ENCODE results near the gene TFAM.

Gene TFAM

DNA sequence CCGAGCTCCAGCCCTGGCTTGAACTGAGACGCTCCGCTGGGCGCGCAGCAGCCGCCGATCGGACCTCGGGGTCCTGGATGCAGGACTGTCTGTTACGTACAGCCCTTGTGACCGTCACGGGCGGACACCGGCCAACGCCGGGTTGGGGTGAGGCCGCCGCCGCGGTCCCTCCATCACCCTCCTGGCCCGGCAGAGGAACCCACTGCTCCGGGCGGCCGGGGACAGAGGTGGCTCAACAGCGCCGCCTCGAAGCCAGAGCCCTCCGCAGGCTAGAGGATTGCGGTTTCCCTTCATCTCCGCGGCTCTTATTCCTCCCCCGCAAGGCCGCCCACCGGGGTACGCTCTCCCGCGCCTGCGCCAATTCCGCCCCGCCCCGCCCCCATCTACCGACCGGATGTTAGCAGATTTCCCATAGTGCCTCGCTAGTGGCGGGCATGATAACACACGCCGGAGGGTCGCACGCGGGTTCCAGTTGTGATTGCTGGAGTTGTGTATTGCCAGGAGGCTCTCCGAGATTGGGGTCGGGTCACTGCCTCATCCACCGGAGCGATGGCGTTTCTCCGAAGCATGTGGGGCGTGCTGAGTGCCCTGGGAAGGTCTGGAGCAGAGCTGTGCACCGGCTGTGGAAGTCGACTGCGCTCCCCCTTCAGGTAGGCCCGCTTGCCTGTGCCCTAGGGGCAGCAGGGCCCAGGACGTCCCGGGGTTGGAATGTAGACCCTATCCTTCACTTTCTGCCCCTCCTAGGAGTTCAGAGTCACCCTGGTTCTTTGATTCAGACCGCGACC, at the start of gene TFAM:
Gene TFAM, plus strand, starts transcription at position 412 of the 785 bp plus-strand sequence. Its CDS starts 138 bp downstream, at position 550.
- DNase-seq (ENCODE audit: low read depth) = peak; percentile 98
- peaks cover 16% of the 10 kb centered on the region for H3K4me1 ChIP-seq (ENCODE audit: control insufficient read depth, insufficient read depth, low read length)
- peak within 1 kb of the TSS; percentile 97 for H3K4me3 ChIP-seq (ENCODE audit: low read length)
- H3K36me3 ChIP-seq (ENCODE audit: control insufficient read depth, insufficient read depth, low read length, severe bottlenecking) = peaks cover 27% of the 10 kb centered on the region
- peak within 1 kb of the TSS; percentile 95 for H3K9ac ChIP-seq (ENCODE audit: low read length)
- no peaks in the 10 kb centered on the region for H3K27me3 ChIP-seq (replicated peaks; ENCODE audit: control insufficient read depth, insufficient read depth, low read length)
- H3K9me3 ChIP-seq (ENCODE audit: control insufficient read depth, low read length) = no peaks in the 10 kb centered on the region

DNA sequence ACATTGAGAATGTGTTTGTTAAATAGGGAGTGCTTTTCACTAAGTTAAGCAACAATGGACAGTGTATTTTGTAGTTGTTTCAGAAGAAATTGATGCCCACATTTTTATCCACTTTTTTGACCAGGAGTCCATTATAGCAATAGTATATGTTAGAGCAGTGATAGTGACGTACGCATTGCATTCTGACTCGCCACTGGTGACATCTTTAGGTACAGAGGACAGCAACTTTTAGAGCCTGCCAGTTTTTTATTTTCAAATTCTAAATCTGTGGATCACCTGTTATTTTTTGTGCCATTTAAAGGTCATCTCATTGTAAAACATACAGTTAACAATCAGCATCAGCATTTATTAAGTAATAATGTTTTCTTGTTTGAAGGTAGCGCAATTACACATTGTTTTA, 49.0 kb upstream of the TFAM start:
- Histone ChIP-seq H3K4me1 (ENCODE audit: control insufficient read depth, insufficient read depth, low read length) (peaks cover 12% of the 10 kb centered on the region), H3K36me3 (ENCODE audit: control insufficient read depth, insufficient read depth, low read length, severe bottlenecking) (no peaks in the 10 kb centered on the region), H3K9ac (ENCODE audit: low read length) (peak overlapping the region; percentile 91), H3K9me3 (ENCODE audit: control insufficient read depth, low read length) (no peaks in the 10 kb centered on the region), H3K4me3 (ENCODE audit: low read length) (peak overlapping the region; percentile 95), H3K27me3 (replicated peaks; ENCODE audit: control insufficient read depth, insufficient read depth, low read length) (no peaks in the 10 kb centered on the region)
- no peak for DNase-seq (ENCODE audit: low read depth)

DNA sequence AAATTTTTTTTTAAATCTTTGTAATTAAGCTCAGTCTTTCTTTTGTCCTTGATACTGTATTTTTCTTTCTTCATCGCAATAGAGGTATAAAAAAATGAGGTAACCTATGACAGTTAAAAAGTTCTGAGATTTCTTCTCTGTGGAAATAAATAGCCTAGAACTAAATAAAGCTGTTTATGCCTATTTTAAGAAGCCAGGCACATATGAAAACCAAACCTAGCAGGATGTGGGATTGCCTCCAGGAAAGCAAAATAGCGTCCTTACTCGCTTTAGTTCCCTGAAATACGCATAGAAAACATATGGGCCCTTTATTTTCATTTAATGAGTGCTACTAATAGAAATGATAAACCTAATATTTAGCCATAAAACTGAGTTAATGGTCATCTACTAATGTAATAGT, 43.8 kb upstream of the TFAM start:
- DNase-seq (ENCODE audit: low read depth) = no peak
- Histone ChIP-seq H3K36me3 (ENCODE audit: control insufficient read depth, insufficient read depth, low read length, severe bottlenecking) (no peaks in the 10 kb centered on the region), H3K9ac (ENCODE audit: low read length) (no peak overlapping the region), H3K9me3 (ENCODE audit: control insufficient read depth, low read length) (no peaks in the 10 kb centered on the region), H3K4me1 (ENCODE audit: control insufficient read depth, insufficient read depth, low read length) (peaks cover 3% of the 10 kb centered on the region), H3K27me3 (replicated peaks; ENCODE audit: control insufficient read depth, insufficient read depth, low read length) (no peaks in the 10 kb centered on the region), H3K4me3 (ENCODE audit: low read length) (no peak overlapping the region)

DNA sequence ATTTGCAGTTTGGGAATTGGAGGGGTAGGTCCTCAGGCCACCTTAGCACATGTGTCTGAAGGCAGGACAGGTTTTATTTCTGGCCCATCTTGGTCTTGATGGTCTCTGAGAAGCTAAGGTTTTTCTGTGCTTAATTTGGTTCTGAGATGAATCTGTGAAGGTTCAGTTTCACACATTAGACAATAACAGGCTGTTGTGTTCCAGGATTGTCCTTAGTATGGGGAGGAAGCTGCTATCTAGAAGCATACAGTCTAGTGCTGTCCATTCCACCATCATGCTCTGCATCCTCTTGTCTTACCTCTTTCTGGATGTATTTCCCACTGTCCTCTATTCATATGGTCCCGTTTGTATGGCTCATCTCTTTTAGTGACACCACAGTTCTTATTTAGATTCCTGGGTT, 43.3 kb upstream of the TFAM start:
- Histone ChIP-seq H3K9me3 (ENCODE audit: control insufficient read depth, low read length) (no peaks in the 10 kb centered on the region), H3K27me3 (replicated peaks; ENCODE audit: control insufficient read depth, insufficient read depth, low read length) (no peaks in the 10 kb centered on the region), H3K36me3 (ENCODE audit: control insufficient read depth, insufficient read depth, low read length, severe bottlenecking) (no peaks in the 10 kb centered on the region), H3K4me1 (ENCODE audit: control insufficient read depth, insufficient read depth, low read length) (no peaks in the 10 kb centered on the region), H3K4me3 (ENCODE audit: low read length) (no peak overlapping the region), H3K9ac (ENCODE audit: low read length) (no peak overlapping the region)
- DNase-seq (ENCODE audit: low read depth) = no peak

DNA sequence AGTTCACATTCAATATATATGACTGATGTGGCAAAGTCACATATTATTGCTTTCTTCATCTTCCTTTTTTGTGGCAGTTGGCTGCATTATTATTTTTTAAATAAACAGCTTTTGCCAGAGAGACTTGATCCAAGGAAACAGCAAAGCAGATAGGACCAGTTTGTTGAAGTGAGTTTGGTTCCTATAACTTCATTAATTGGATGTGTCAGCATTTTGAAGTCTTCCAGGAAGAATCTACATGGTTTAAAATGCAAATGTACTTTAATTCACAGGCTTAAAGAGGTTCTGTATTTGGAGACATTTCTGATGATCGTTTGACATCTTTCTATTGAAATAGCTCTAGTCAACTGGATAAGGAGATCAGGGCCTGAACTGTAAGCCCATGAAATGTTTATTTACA, 37.2 kb upstream of the TFAM start:
- no peak for DNase-seq (ENCODE audit: low read depth)
- peaks cover 19% of the 10 kb centered on the region for H3K4me1 ChIP-seq (ENCODE audit: control insufficient read depth, insufficient read depth, low read length)
- H3K36me3 ChIP-seq (ENCODE audit: control insufficient read depth, insufficient read depth, low read length, severe bottlenecking) = no peaks in the 10 kb centered on the region
- H3K27me3 ChIP-seq (replicated peaks; ENCODE audit: control insufficient read depth, insufficient read depth, low read length) = no peaks in the 10 kb centered on the region
- H3K9me3 ChIP-seq (ENCODE audit: control insufficient read depth, low read length) = no peaks in the 10 kb centered on the region
- no peak overlapping the region for H3K4me3 ChIP-seq (ENCODE audit: low read length)
- H3K9ac ChIP-seq (ENCODE audit: low read length) = no peak overlapping the region

DNA sequence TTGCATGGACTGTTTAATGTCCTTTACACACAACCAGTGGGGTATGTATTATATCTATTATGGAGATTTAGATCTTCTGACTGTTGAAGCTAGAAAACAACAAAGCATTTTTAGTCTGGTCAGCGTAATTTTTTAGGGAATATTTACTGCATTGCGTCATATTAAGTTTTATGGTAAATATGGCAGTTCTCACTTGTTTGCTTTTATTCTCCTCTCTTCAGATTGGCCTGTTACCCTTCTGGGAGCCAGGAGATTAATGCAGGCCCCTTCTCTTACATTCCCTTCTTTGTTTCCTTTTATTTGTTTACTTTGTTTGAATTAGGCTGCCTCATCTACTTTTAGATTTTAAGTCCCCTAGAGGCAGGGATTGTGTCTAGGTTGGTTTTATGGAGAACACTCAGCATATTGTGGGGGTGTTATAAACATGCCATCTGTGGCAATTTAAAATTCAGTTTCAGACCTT, 36.6 kb upstream of the TFAM start:
- Histone ChIP-seq H3K4me3 (ENCODE audit: low read length) (no peak overlapping the region), H3K9me3 (ENCODE audit: control insufficient read depth, low read length) (no peaks in the 10 kb centered on the region), H3K36me3 (ENCODE audit: control insufficient read depth, insufficient read depth, low read length, severe bottlenecking) (no peaks in the 10 kb centered on the region), H3K9ac (ENCODE audit: low read length) (no peak overlapping the region), H3K4me1 (ENCODE audit: control insufficient read depth, insufficient read depth, low read length) (peaks cover 22% of the 10 kb centered on the region), H3K27me3 (replicated peaks; ENCODE audit: control insufficient read depth, insufficient read depth, low read length) (no peaks in the 10 kb centered on the region)
- DNase-seq (ENCODE audit: low read depth) = no peak

DNA sequence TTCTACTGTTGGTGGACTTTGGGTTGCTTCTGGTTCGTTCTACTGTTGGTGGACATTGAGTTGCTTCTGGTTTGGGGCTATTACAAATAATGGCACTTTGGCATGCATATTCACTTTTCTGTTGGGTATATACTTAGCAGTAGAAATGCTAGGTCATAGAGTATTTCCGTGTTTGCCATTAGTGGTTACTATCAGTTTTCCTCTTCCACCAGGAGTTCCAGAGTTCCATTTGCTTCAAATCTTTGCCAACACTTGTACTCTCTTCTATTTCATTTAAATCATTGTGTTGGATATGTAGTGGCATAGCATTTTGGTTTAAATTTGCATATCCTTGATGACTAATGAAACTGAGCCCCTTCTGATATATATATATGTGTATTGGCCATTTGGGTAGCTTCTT, 35.2 kb upstream of the TFAM start:
- Histone ChIP-seq H3K9me3 (ENCODE audit: control insufficient read depth, low read length) (no peaks in the 10 kb centered on the region), H3K4me3 (ENCODE audit: low read length) (no peak overlapping the region), H3K36me3 (ENCODE audit: control insufficient read depth, insufficient read depth, low read length, severe bottlenecking) (no peaks in the 10 kb centered on the region), H3K27me3 (replicated peaks; ENCODE audit: control insufficient read depth, insufficient read depth, low read length) (no peaks in the 10 kb centered on the region), H3K4me1 (ENCODE audit: control insufficient read depth, insufficient read depth, low read length) (peaks cover 22% of the 10 kb centered on the region), H3K9ac (ENCODE audit: low read length) (no peak overlapping the region)
- DNase-seq (ENCODE audit: low read depth) = no peak

DNA sequence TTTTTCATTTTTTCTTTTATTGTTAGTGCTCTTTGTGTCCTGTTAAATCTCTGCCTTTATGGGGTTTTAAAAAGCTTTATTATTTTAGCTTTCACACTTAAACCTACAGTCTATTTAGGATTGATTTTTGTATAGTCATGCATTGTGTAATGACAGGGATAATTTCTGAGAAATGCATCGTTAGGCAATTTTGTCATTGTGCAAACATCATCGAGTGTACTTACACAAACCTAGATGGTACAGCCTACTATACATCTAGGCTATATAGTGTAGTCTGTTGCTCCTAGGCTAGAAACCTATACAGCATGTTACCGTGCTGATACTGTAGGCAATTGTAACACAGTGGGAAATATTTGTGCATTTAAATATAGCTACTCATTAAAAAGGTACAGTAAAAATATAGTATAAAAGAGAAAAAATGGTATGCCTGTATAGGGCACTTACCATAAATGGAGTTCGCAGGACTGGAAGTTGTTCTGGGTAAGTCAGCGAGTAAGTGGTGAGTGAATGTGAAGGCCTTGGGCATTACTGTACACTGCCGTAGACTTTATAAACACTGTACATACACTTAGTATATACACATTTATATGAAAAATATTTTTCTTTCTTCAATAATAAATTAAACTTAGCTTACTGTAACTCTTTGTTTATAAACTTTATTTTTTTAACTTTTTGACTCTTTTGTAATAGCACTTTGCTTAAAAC, 34.4 kb upstream of the TFAM start:
- no peaks in the 10 kb centered on the region for H3K27me3 ChIP-seq (replicated peaks; ENCODE audit: control insufficient read depth, insufficient read depth, low read length)
- peaks cover 22% of the 10 kb centered on the region for H3K4me1 ChIP-seq (ENCODE audit: control insufficient read depth, insufficient read depth, low read length)

DNA sequence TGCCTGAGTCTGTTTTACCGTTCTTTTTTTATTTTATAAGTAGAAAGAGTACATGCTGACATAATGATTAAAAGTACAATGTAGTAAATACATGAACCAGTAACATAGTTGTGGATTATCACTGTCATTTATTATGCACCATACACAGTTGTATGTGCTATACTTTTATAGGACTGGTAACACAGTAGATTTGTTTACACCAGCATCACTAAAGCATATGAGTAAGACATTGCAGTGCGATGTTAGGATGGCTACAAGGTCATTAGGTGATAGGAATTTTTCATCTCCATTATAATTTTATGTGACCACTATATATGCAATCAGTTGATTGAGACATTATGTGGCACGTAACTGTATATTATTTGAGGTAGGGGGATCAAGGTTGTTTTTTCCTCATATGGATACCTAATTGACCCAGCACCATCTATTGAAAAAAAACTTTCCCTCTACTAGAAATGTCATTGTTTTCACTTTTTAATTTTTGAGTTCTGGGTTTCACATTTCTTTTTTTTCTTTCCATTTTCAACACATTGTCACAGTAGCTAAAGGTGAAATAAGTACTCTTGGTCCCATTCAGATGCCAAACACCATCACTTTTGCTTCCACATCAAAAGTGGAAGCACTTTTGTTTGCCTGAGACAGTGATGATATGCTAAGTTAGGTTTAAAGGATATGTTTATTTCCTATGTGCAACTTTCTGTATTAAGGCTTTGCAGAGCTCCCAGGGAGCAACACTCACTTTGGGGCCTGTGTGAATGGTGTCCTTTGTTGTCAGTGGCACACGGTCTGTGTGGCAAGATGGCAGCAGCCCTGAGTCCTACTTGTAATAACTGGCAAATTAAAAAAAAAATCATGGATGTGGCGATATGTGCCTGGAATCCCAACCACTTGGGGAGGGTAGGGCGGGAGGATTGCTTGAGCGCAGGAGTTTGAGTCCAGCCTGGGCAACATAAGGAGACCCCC, 33.3 kb upstream of the TFAM start:
- Histone ChIP-seq H3K9me3 (ENCODE audit: control insufficient read depth, low read length) (no peaks in the 10 kb centered on the region), H3K4me1 (ENCODE audit: control insufficient read depth, insufficient read depth, low read length) (peaks cover 26% of the 10 kb centered on the region), H3K4me3 (ENCODE audit: low read length) (no peak overlapping the region), H3K36me3 (ENCODE audit: control insufficient read depth, insufficient read depth, low read length, severe bottlenecking) (no peaks in the 10 kb centered on the region), H3K27me3 (replicated peaks; ENCODE audit: control insufficient read depth, insufficient read depth, low read length) (no peaks in the 10 kb centered on the region), H3K9ac (ENCODE audit: low read length) (no peak overlapping the region)
- no peak for DNase-seq (ENCODE audit: low read depth)

More for the DNA sequence above, 34.4 kb upstream of the TFAM start:
- no peak overlapping the region for H3K4me3 ChIP-seq (ENCODE audit: low read length)
- H3K9me3 ChIP-seq (ENCODE audit: control insufficient read depth, low read length) = no peaks in the 10 kb centered on the region
- H3K9ac ChIP-seq (ENCODE audit: low read length) = no peak overlapping the region
- no peaks in the 10 kb centered on the region for H3K36me3 ChIP-seq (ENCODE audit: control insufficient read depth, insufficient read depth, low read length, severe bottlenecking)
- DNase-seq (ENCODE audit: low read depth) = no peak

DNA sequence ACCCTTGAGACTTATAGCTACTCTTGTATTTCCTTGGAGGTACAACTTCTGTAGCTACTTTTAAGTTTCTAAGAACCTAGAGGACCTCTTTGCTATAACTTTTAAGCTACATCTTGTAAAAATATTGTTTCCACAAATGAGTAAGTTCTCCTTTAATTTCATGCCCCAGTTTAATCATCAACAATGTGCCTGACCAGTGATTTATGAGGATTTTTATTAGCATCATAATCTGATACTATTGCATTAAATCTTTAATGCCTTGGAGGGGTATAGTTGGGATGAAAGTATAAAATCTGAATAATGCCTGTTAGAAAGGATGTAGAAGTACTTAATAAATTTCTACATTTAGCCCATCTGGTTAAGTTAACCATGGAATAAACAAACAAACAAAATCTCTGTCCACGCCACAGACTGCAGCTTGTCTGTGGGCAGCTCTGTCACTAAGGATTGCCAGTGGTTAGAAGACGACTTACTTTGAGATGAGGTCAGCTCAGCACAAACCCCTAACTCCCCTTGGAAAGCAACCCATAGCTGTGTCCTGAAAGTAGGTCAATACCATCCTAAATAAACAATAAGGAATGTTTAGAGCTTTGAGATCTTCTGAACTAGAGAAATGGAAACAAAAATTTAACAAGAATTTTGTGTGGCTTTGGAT, 32.1 kb upstream of the TFAM start:
- no peaks in the 10 kb centered on the region for H3K27me3 ChIP-seq (replicated peaks; ENCODE audit: control insufficient read depth, insufficient read depth, low read length)
- no peak overlapping the region for H3K9ac ChIP-seq (ENCODE audit: low read length)
- H3K4me1 ChIP-seq (ENCODE audit: control insufficient read depth, insufficient read depth, low read length) = peaks cover 27% of the 10 kb centered on the region
- H3K4me3 ChIP-seq (ENCODE audit: low read length) = no peak overlapping the region
- no peaks in the 10 kb centered on the region for H3K9me3 ChIP-seq (ENCODE audit: control insufficient read depth, low read length)
- H3K36me3 ChIP-seq (ENCODE audit: control insufficient read depth, insufficient read depth, low read length, severe bottlenecking) = no peaks in the 10 kb centered on the region
- DNase-seq (ENCODE audit: low read depth) = peak; percentile 38
